ENCODE results near the gene DHH. TPM values are rescaled to one million over a fixed set of nuclear protein-coding genes. Genes with fewer than 3 reads are reported as not detected.

The DHH gene
- total RNA-seq, 2 experiments from 2014 or later, result 0.06 to 0.17 TPM

GRCh38 chr12:49055978-49056754 lies 38.4 kb downstream of the DHH start:
- CTCF ChIA-PET (ENCODE audit: unreplicated experiment), result interaction anchor here (1.0 kb wide), 1 partner anchor 9 kb away, joined by 3 read pairs; no protein-coding TSS in a partner anchor
- peak overlapping the region; percentile 53 for H3K27ac ChIP-seq (ENCODE audit: low read depth, low read length, poor library complexity, severe bottlenecking)
- H3K4me1 ChIP-seq (ENCODE audit: insufficient read depth, low read length, poor library complexity, severe bottlenecking), result peaks cover 25% of the 10 kb centered on the region
- intact Hi-C loops (cut with micrococcal nuclease; ENCODE audit: unreplicated experiment), result loop anchor here (2.0 kb wide), 1 partner anchor 37 kb away; the partner anchor contains the start of gene PRKAG1
- H3K36me3 ChIP-seq (ENCODE audit: insufficient read depth, low read length), result peaks cover 58% of the 10 kb centered on the region
- H2AFZ ChIP-seq (ENCODE audit: low read length), result no peak overlapping the region
- DNase-seq (ENCODE audit: low spot score), result peak; percentile 82
- H4K20me1 ChIP-seq (ENCODE audit: insufficient read depth, low read length), result peaks cover 46% of the 10 kb centered on the region
- no peaks in the 10 kb centered on the region for H3K9me3 ChIP-seq (ENCODE audit: low read length)
- H3K4me2 ChIP-seq (ENCODE audit: low read length), result peak overlapping the region; percentile 95
- BruUV-seq (replicated peaks), result no TSS peak
- H3K4me3 ChIP-seq (ENCODE audit: low read depth, low read length, poor library complexity, severe bottlenecking), result peak overlapping the region; percentile 87
- H3K9me2 ChIP-seq (ENCODE audit: insufficient read depth, low read length), result no peaks in the 10 kb centered on the region
- POLR2A ChIA-PET, result interaction anchor here (1.3 kb wide), 1 partner anchor 19 kb away, joined by 3 read pairs; no protein-coding TSS in a partner anchor
- H3K79me2 ChIP-seq (ENCODE audit: insufficient read depth, low read depth, low read length), result peaks cover 60% of the 10 kb centered on the region
- TF ChIP-seq, protein P1, sequence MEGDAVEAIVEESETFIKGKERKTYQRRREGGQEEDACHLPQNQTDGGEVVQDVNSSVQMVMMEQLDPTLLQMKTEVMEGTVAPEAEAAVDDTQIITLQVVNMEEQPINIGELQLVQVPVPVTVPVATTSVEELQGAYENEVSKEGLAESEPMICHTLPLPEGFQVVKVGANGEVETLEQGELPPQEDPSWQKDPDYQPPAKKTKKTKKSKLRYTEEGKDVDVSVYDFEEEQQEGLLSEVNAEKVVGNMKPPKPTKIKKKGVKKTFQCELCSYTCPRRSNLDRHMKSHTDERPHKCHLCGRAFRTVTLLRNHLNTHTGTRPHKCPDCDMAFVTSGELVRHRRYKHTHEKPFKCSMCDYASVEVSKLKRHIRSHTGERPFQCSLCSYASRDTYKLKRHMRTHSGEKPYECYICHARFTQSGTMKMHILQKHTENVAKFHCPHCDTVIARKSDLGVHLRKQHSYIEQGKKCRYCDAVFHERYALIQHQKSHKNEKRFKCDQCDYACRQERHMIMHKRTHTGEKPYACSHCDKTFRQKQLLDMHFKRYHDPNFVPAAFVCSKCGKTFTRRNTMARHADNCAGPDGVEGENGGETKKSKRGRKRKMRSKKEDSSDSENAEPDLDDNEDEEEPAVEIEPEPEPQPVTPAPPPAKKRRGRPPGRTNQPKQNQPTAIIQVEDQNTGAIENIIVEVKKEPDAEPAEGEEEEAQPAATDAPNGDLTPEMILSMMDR (conservative IDR thresholded peaks at IDR 0.05; ENCODE audit: low read length), result no peak
- TF ChIP-seq EZH2phosphoT487 (IDR thresholded peaks at IDR 0.05; ENCODE audit: borderline replicate concordance, low read depth, low read length), result no peak

DNA sequence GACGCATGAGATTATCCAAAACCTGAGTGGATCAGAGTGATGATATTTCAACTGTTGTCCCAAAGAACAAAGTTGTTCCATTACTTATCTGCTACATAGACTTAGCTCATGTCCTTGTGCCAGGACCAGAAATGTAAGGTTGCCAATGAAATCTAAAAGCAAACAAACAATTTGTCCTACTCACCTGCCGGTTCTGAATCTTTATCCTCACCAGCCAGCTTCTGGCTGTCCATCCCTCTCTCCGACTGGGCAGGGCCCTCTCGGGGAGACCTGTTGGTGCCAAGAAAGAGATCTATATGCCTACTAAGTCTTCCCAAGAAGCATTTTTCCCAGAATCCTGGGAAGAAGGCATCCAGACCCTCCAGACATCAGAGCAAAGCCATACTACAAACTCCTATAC lies 39.5 kb downstream of the DHH start:
- Histone ChIP-seq H3K9me3 (ENCODE audit: low read length) (no peaks in the 10 kb centered on the region), H3K9me2 (ENCODE audit: insufficient read depth, low read length) (no peaks in the 10 kb centered on the region), H3K4me2 (ENCODE audit: low read length) (no peak overlapping the region), H3K36me3 (ENCODE audit: insufficient read depth, low read length) (peaks cover 69% of the 10 kb centered on the region), H4K20me1 (ENCODE audit: insufficient read depth, low read length) (peaks cover 46% of the 10 kb centered on the region), H2AFZ (ENCODE audit: low read length) (no peak overlapping the region), H3K27ac (ENCODE audit: low read depth, low read length, poor library complexity, severe bottlenecking) (no peak overlapping the region), H3K79me2 (ENCODE audit: insufficient read depth, low read depth, low read length) (peaks cover 60% of the 10 kb centered on the region), H3K4me1 (ENCODE audit: insufficient read depth, low read length, poor library complexity, severe bottlenecking) (peaks cover 25% of the 10 kb centered on the region), H3K4me3 (ENCODE audit: low read depth, low read length, poor library complexity, severe bottlenecking) (no peak overlapping the region)
- intact Hi-C loops (cut with micrococcal nuclease; ENCODE audit: unreplicated experiment), result no loop called here
- BruUV-seq (replicated peaks), result no TSS peak
- CTCF ChIA-PET (ENCODE audit: unreplicated experiment), result no interaction called here
- no peak for DNase-seq (ENCODE audit: low spot score)
- POLR2A ChIA-PET, result interaction anchor here (0.6 to 1.3 kb wide), 2 partner anchors 18 to 56 kb away, joined by 3 read pairs; no protein-coding TSS in a partner anchor
- TF ChIP-seq, protein P1 (conservative IDR thresholded peaks at IDR 0.05; ENCODE audit: low read length), result no peak
- no peak for TF ChIP-seq EZH2phosphoT487 (IDR thresholded peaks at IDR 0.05; ENCODE audit: borderline replicate concordance, low read depth, low read length)

GRCh38 chr12:49054524-49054923 lies 40.1 kb downstream of the DHH start:
- H3K4me3 ChIP-seq (ENCODE audit: low read depth, low read length, poor library complexity, severe bottlenecking), result no peak overlapping the region
- H3K9me3 ChIP-seq (ENCODE audit: low read length), result no peaks in the 10 kb centered on the region
- peaks cover 46% of the 10 kb centered on the region for H4K20me1 ChIP-seq (ENCODE audit: insufficient read depth, low read length)
- POLR2A ChIA-PET, result interaction anchor here (0.6 kb wide), 1 partner anchor 57 kb away, joined by 3 read pairs; no protein-coding TSS in a partner anchor
- no peak for DNase-seq (ENCODE audit: low spot score)
- no peaks in the 10 kb centered on the region for H3K9me2 ChIP-seq (ENCODE audit: insufficient read depth, low read length)
- TF ChIP-seq, protein P1 (conservative IDR thresholded peaks at IDR 0.05; ENCODE audit: low read length), result no peak
- peaks cover 74% of the 10 kb centered on the region for H3K36me3 ChIP-seq (ENCODE audit: insufficient read depth, low read length)
- intact Hi-C loops (cut with micrococcal nuclease; ENCODE audit: unreplicated experiment), result no loop called here
- no peak overlapping the region for H3K4me2 ChIP-seq (ENCODE audit: low read length)
- peaks cover 25% of the 10 kb centered on the region for H3K4me1 ChIP-seq (ENCODE audit: insufficient read depth, low read length, poor library complexity, severe bottlenecking)
- H3K79me2 ChIP-seq (ENCODE audit: insufficient read depth, low read depth, low read length), result peaks cover 54% of the 10 kb centered on the region
- CTCF ChIA-PET (ENCODE audit: unreplicated experiment), result no interaction called here
- H3K27ac ChIP-seq (ENCODE audit: low read depth, low read length, poor library complexity, severe bottlenecking), result no peak overlapping the region
- no peak overlapping the region for H2AFZ ChIP-seq (ENCODE audit: low read length)
- no TSS peak for BruUV-seq (replicated peaks)
